B cell (primary cell): Measurements from ENCODE around the gene SLC16A6.

Experiments
- CTCF ChIP-seq: fragments of 200-600 bp; IDR thresholded peaks from one replicate; pipeline ENCODE4 v1.8.0; 2022; ENCODE audit warnings: antibody characterized with exemption, mild to moderate bottlenecking
- EZH2 ChIP-seq: IDR thresholded peaks from 2 replicates; pipeline ENCODE4 v1.6.1; 2012; ENCODE audit warnings: borderline replicate concordance, low read depth, mild to moderate bottlenecking, moderate library complexity, low read length; ENCODE audit not compliant: insufficient read depth, poor library complexity, severe bottlenecking

GRCh38 chr17:68288804-68289203 is 2.1 kb downstream of the SLC16A6 start:
- TF ChIP-seq CTCF (peak; percentile 35), EZH2 (no peak)
